GM10266 (cell line): ENCODE results near the gene ATRIP.

Experiments
- DNase-seq: peaks from one replicate; pipeline ENCODE4 v3.0.0; 2012; ENCODE audit errors: extremely low spot score
- CTCF ChIP-seq: IDR thresholded peaks from 2 replicates; pipeline ENCODE4 v1.5.1; 2012; ENCODE audit warnings: mild to moderate bottlenecking, low read depth; ENCODE audit not compliant: control insufficient read depth, insufficient read depth; ENCODE audit errors: missing control alignments

ATRIP gene

GRCh38 chr3:48435223-48435595 is 11.3 kb upstream of the ATRIP start:
- TF ChIP-seq CTCF: no peak
- DNase-seq: no peak

GRCh38 chr3:48435774-48436476 is 10.6 kb upstream of the ATRIP start:
- TF ChIP-seq CTCF: peak; percentile 100
- DNase-seq: peak; percentile 88

GRCh38 chr3:48436477-48436787 is 10.1 kb upstream of the ATRIP start:
- no peak for TF ChIP-seq CTCF
- DNase-seq: no peak

- no peak for DNase-seq
Observed at GRCh38 chr3:48436855-48437254, 9.7 kb upstream of the ATRIP start.

GRCh38 chr3:48437812-48438211 is 8.7 kb upstream of the ATRIP start:
- peak; percentile 15 for DNase-seq
- TF ChIP-seq CTCF: no peak

More at GRCh38 chr3:48436855-48437254, 9.7 kb upstream of the ATRIP start:
- TF ChIP-seq CTCF: no peak

- no peak for TF ChIP-seq CTCF
- DNase-seq: peak; percentile 98
Observed at GRCh38 chr3:48439820-48440589, 6.5 kb upstream of the ATRIP start, which contains the start of the genes CCDC51 and TMA7. Gene CCDC51, minus strand, starts transcription at chr3:48440119. Its CDS starts 4,991 bp downstream, at chr3:48435128. Gene TMA7, plus strand, starts transcription at chr3:48440257. Its CDS starts 40 bp downstream, at chr3:48440297.

GRCh38 chr3:48440590-48440958 is 6.0 kb upstream of the ATRIP start:
- no peak for DNase-seq
- no peak for TF ChIP-seq CTCF
